ENCODE measurements around the gene FZD8. TPM values are rescaled to one million over a fixed set of nuclear protein-coding genes. Genes with fewer than 3 reads are reported as not detected.

The FZD8 gene
- total and polyA plus RNA-seq, 2 donors (not counting 1 experiment from before 2014, with no cell fraction given): 0.76 to 1.7 TPM

DNA sequence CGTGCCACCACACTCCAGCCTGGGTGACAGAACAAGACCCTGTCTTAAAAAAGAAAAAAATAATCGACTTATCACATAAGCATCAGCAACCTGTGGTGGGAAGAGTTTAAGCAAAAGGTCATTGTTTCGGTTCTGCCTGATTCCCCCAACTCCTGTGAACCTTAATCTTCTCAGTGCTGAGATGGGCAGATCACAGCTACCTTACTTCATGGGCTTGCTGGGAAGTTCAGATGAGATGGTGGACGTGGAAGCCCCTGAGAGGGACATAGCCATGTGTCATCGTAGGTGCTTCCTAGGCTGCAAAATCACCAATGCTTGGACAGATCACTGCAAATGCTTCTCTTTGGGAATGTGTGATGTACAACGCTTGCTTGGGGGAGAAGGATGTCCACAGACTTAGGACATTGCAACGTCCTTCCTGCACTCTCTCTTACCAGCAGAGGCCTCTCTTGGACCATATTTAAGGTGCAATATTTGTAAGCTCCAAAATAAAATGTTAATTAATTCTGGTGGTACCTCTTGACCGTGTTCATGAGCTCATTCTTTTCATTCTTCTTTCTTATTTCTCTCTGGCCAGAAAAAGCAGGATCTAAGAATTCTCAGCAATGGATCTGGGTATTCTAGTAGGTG lies 28.4 kb downstream of the FZD8 start:
- no peaks in the 10 kb centered on the region for H4K20me1 ChIP-seq (ENCODE audit: control insufficient read depth, insufficient read depth, low read length, poor library complexity, severe bottlenecking)
- H3K4me1 ChIP-seq (ENCODE audit: control insufficient read depth in 2 of 2, insufficient read depth in 2 of 2, low read length in 2 of 2): no peaks in the 10 kb centered on the region
- intact Hi-C loops (cut with micrococcal nuclease): no loop called here
- H3K4me3 ChIP-seq (ENCODE audit: control extremely low read depth in 1 of 5, extremely low read depth in 1 of 5, insufficient read depth in 1 of 5, low read depth in 2 of 5, low read length in 4 of 5): no peak overlapping the region
- no peak overlapping the region for H3K27ac ChIP-seq (ENCODE audit: low read length in 2 of 2)
- no peak overlapping the region for H2AFZ ChIP-seq (ENCODE audit: insufficient read depth, low read depth, low read length, poor library complexity, severe bottlenecking)
- no peak overlapping the region for H3K27ac Mint-ChIP-seq
- no peak overlapping the region for H3K4me3 Mint-ChIP-seq
- H3K4me2 ChIP-seq (replicated peaks; ENCODE audit: low read depth, low read length, poor library complexity, severe bottlenecking): no peak overlapping the region
- H3K9me3 ChIP-seq (ENCODE audit: control extremely low read depth in 1 of 3, control insufficient read depth in 2 of 3, insufficient read depth in 1 of 3, low read length in 2 of 3): peaks cover 0 to 14% (median 0%) of the 10 kb centered on the region in 3 donors
- POLR2A ChIA-PET: no interaction called here
- no peaks in the 10 kb centered on the region for H3K9me3 Mint-ChIP-seq (ENCODE audit: insufficient read depth)
- no peak overlapping the region for H3K9ac ChIP-seq (ENCODE audit: low read length)
- CTCF ChIA-PET: interaction anchor here (1.4 kb wide), 1 partner anchor 234 kb away, joined by 3 read pairs; no protein-coding TSS in a partner anchor
- no peaks in the 10 kb centered on the region for H3K36me3 ChIP-seq (replicated peaks in 1 of 2; ENCODE audit: control extremely low read depth in 1 of 2, control insufficient read depth in 1 of 2, extremely low read depth in 1 of 2, insufficient read depth in 2 of 2, low read length in 1 of 2)
- no peak for TF ChIP-seq EZH2 (IDR thresholded peaks at IDR 0.05; ENCODE audit: borderline replicate concordance, insufficient read depth, low read depth, low read length, poor library complexity, severe bottlenecking)
- peaks cover 0 to 27% (median 5%) of the 10 kb centered on the region in 4 experiments for H3K27me3 ChIP-seq (replicated peaks in 1 of 4; ENCODE audit: control extremely low read depth in 1 of 4, control insufficient read depth in 3 of 4, insufficient read depth in 4 of 4, low read length in 3 of 4)
- WGBS (ENCODE audit: insufficient coverage): 59% methylated on average over 3 of the region's 8 CpGs
- H3K4me1 Mint-ChIP-seq: peaks cover 1% of the 10 kb centered on the region
- ATAC-seq (ENCODE audit: low read depth) (no peak), DNase-seq (no peak)
- no peaks in the 10 kb centered on the region for H3K79me2 ChIP-seq (ENCODE audit: control insufficient read depth, insufficient read depth, low read length)
- peaks cover 38% of the 10 kb centered on the region for H3K27me3 Mint-ChIP-seq

DNA sequence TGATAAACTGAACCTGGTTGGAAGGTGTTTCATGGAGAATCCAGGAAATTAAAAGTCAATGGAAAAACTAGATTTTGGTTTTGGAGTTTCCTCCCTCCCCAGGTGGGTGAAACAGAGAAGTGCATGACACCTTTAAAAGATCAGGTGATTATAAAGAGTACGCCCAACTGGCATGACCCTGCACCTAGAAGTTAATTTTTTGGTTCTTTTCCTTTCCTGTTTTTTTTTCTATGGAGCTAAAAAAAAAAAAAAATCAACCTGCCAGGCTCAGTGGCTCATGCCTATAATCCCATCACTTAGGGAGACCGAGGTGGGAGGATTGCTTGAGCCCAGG lies 29.0 kb downstream of the FZD8 start:
- Histone ChIP-seq H3K4me2 (replicated peaks; ENCODE audit: low read depth, low read length, poor library complexity, severe bottlenecking) (no peak overlapping the region), H3K4me3 (ENCODE audit: control extremely low read depth in 1 of 5, extremely low read depth in 1 of 5, insufficient read depth in 1 of 5, low read depth in 2 of 5, low read length in 4 of 5) (no peak overlapping the region), H3K79me2 (ENCODE audit: control insufficient read depth, insufficient read depth, low read length) (no peaks in the 10 kb centered on the region), H3K9ac (ENCODE audit: low read length) (no peak overlapping the region), H3K36me3 (replicated peaks in 1 of 2; ENCODE audit: control extremely low read depth in 1 of 2, control insufficient read depth in 1 of 2, extremely low read depth in 1 of 2, insufficient read depth in 2 of 2, low read length in 1 of 2) (no peaks in the 10 kb centered on the region), H3K9me3 (ENCODE audit: control extremely low read depth in 1 of 3, control insufficient read depth in 2 of 3, insufficient read depth in 1 of 3, low read length in 2 of 3) (peaks cover 0 to 20% (median 0%) of the 10 kb centered on the region in 3 donors), H2AFZ (ENCODE audit: insufficient read depth, low read depth, low read length, poor library complexity, severe bottlenecking) (no peak overlapping the region), H3K4me1 (ENCODE audit: control insufficient read depth in 2 of 2, insufficient read depth in 2 of 2, low read length in 2 of 2) (peaks cover 0 to 4% of the 10 kb centered on the region in 2 donors), H4K20me1 (ENCODE audit: control insufficient read depth, insufficient read depth, low read length, poor library complexity, severe bottlenecking) (no peaks in the 10 kb centered on the region), H3K27me3 (replicated peaks in 1 of 4; ENCODE audit: control extremely low read depth in 1 of 4, control insufficient read depth in 3 of 4, insufficient read depth in 4 of 4, low read length in 3 of 4) (peaks cover 0 to 34% (median 5%) of the 10 kb centered on the region in 4 experiments), H3K27ac (ENCODE audit: low read length in 2 of 2) (no peak overlapping the region)
- intact Hi-C loops (cut with micrococcal nuclease): no loop called here
- H3K9me3 Mint-ChIP-seq (ENCODE audit: insufficient read depth): no peaks in the 10 kb centered on the region
- H3K27me3 Mint-ChIP-seq: peaks cover 38% of the 10 kb centered on the region
- DNase-seq: no peak
- peaks cover 1% of the 10 kb centered on the region for H3K4me1 Mint-ChIP-seq
- no peak for ATAC-seq (ENCODE audit: low read depth)
- no peak overlapping the region for H3K4me3 Mint-ChIP-seq
- TF ChIP-seq, protein P1, sequence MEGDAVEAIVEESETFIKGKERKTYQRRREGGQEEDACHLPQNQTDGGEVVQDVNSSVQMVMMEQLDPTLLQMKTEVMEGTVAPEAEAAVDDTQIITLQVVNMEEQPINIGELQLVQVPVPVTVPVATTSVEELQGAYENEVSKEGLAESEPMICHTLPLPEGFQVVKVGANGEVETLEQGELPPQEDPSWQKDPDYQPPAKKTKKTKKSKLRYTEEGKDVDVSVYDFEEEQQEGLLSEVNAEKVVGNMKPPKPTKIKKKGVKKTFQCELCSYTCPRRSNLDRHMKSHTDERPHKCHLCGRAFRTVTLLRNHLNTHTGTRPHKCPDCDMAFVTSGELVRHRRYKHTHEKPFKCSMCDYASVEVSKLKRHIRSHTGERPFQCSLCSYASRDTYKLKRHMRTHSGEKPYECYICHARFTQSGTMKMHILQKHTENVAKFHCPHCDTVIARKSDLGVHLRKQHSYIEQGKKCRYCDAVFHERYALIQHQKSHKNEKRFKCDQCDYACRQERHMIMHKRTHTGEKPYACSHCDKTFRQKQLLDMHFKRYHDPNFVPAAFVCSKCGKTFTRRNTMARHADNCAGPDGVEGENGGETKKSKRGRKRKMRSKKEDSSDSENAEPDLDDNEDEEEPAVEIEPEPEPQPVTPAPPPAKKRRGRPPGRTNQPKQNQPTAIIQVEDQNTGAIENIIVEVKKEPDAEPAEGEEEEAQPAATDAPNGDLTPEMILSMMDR (IDR thresholded peaks at IDR 0.05): no peak
- TF ChIP-seq EZH2 (IDR thresholded peaks at IDR 0.05; ENCODE audit: borderline replicate concordance, insufficient read depth, low read depth, low read length, poor library complexity, severe bottlenecking): no peak
- ChIA-PET CTCF (interaction anchor here (0.6 kb wide), 1 partner anchor 626 kb away, joined by 3 read pairs; no protein-coding TSS in a partner anchor), POLR2A (no interaction called here)
- no CpG with 5 or more reads among the region's 2 CpGs for WGBS (ENCODE audit: insufficient coverage)
- no peak overlapping the region for H3K27ac Mint-ChIP-seq

Measured in B cell (primary cell).